Thyroid gland (tissue), 4 donors: ENCODE data around the gene REG4. TPM values are rescaled to one million over a fixed set of nuclear protein-coding genes. Genes with fewer than 3 reads are reported as not detected.
A peak's percentile ranks its signal among the peaks of the same experiment; 100 is the strongest.

Source experiments
- DNase-seq, 2 donors: peaks; one replicate each; pipeline ENCODE4 v3.0.0-alpha.2; 2019
- H3K27ac ChIP-seq, 3 donors: fragments of 200-600 bp; sonication (generic); 1 replicate in 2 of 3; 2 replicates in 1 of 3; pipeline ENCODE4 v1.5.1; 2016 to 2019; ENCODE audit warnings: mild to moderate bottlenecking in 1 of 3, moderate library complexity in 1 of 3
- H3K27me3 ChIP-seq: fragments of 200-600 bp; sonication (generic); one replicate; pipeline ENCODE4 v1.5.1; 2019
- H3K36me3 ChIP-seq, 2 donors: fragments of 200-600 bp; sonication (generic); one replicate each; pipeline ENCODE4 v1.5.1; 2016 to 2019
- H3K4me1 ChIP-seq, 2 donors: fragments of 200-600 bp; sonication (generic); one replicate each; pipeline ENCODE4 v1.5.1; 2017 to 2019
- H3K4me3 ChIP-seq, 3 donors: fragments of 200-600 bp; sonication (generic); replicated peaks in 1 of 3; 1 replicate in 2 of 3; 2 replicates in 1 of 3; pipeline ENCODE4 v1.5.1; 2016; ENCODE audit warnings: mild to moderate bottlenecking in 1 of 3
- H3K9me3 ChIP-seq: fragments of 200-600 bp; sonication (generic); one replicate; pipeline ENCODE4 v1.5.1; 2017
- POLR2A ChIP-seq, 2 donors: fragments of 450-650 bp; IDR thresholded peaks; one replicate each; pipeline ENCODE4 v1.6.1; 2017; ENCODE audit warnings: antibody characterized with exemption in 2 of 2, mild to moderate bottlenecking in 2 of 2, moderate library complexity in 1 of 2
- WGBS, 2 donors: methylation state at CpG; one replicate each; pipeline ENCODE4 v1.1.5; 2017; 5-methylcytosine and 5-hydroxymethylcytosine counted together
- intact Hi-C: fragments of 100-400 bp; cut with DNase I; formaldehyde crosslinking; loops from one replicate; pipeline ENCODE4 v1.15.1; 2023
- total RNA-seq, 4 donors: library from RNA; depleted of rRNA; stranded (reverse); fragments of >200 nt; gene quantifications; one replicate each; pipeline ENCODE4 v1.2.3, GENCODE V29; 2016
- TF ChIP-seq, protein P1 (sequence below), 6 experiments: fragments of 200-600 bp in 3 of 6; fragments of 450-650 bp in 3 of 6; sonication (generic) in 3 of 6; IDR thresholded peaks; one replicate each; pipeline ENCODE4 v1.5.1; 2016 to 2019; ENCODE audit warnings: antibody characterized with exemption in 6 of 6, mild to moderate bottlenecking in 2 of 6, inconsistent platforms in 1 of 6, moderate library complexity in 1 of 6

Gene REG4
- total RNA-seq, 4 donors from 2014 or later, result not detected

DNA sequence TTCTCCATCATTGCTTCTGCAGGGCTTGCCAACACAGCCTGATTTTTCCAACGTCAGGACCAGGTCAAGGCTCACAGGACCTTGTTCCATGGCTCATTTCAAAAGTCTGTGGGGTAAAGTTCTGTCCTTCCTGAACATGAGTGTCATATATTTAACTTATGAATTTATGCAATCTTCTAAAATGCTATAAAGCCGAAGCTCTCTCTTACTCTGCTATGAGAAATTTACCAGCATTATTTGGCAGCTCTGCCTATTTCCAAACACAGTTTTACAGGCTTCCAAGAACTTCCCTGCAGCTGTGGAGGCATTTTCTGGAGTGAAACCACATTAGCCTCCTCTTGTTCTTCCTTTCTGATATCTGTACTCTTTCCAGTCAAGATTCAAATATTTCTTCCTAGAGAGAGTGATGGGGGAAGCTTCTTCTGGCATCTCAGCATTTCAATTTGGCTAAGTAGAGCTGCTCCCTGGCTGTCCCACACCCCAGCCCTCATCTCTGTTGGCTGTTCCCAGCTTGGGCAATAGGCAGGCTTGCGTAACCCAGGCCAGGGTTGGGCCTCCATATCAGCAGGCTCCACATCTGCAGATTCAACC lies 27.0 kb downstream of the REG4 start:
- no peak for TF ChIP-seq POLR2A (IDR thresholded peaks at IDR 0.05)
- TF ChIP-seq, protein P1, sequence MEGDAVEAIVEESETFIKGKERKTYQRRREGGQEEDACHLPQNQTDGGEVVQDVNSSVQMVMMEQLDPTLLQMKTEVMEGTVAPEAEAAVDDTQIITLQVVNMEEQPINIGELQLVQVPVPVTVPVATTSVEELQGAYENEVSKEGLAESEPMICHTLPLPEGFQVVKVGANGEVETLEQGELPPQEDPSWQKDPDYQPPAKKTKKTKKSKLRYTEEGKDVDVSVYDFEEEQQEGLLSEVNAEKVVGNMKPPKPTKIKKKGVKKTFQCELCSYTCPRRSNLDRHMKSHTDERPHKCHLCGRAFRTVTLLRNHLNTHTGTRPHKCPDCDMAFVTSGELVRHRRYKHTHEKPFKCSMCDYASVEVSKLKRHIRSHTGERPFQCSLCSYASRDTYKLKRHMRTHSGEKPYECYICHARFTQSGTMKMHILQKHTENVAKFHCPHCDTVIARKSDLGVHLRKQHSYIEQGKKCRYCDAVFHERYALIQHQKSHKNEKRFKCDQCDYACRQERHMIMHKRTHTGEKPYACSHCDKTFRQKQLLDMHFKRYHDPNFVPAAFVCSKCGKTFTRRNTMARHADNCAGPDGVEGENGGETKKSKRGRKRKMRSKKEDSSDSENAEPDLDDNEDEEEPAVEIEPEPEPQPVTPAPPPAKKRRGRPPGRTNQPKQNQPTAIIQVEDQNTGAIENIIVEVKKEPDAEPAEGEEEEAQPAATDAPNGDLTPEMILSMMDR (IDR thresholded peaks at IDR 0.05), result no peak
- DNase-seq, result peak; percentile 14 to 27
- WGBS, 2 donors, result 75 to 91% methylated on average over 3 of the region's 3 CpGs
- intact Hi-C loops, result no loop called here
- Histone ChIP-seq H3K36me3 (no peaks in the 10 kb centered on the region), H3K4me3 (no peak overlapping the region), H3K27me3 (no peaks in the 10 kb centered on the region), H3K4me1 (peaks cover 24 to 25% of the 10 kb centered on the region in 2 donors), H3K27ac (peak overlapping the region in 1 of 3 donors; percentile 7), H3K9me3 (no peaks in the 10 kb centered on the region)

DNA sequence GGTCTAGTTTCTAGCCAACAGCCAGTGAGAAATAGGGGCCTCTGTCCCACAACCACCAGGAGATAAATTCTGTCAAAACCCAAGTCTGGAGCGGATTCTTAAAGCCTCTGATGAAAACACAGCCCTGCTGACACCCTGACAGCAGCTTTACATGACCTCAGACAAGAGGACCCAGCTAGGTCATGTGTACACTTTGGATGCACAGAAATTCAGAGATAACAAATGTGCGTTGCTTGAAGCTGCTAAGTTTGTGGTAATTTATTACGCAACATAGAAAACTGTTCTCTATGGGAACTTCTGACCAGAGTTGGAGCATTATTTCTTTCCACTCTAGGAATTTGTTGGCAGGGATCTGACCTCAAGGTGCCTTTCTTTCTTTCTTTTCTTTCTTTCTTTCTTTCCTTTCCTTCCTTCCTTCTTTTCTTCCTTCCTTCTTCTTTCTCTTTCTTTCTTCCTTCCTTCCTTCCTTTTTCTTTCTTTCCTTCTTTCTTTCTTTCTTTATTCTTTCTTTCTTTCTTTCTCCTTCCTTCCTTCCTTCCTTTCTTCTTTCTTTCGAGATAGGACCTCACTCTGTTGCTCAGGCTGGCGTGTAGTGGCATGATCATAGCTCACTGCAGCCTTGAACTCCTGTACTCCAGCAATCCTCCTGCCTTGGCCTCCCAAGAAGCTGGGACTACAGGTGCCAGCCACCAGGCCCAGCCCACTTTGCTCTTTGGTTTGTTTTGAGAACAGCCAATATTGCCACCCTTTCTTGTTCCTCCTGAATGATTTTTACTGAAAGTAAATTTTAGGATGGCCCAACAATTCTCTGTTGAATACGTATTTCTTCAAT lies 27.7 kb downstream of the REG4 start:
- Histone ChIP-seq H3K27me3 (no peaks in the 10 kb centered on the region), H3K27ac (peak overlapping the region; percentile 1 to 57 (median 54)), H3K9me3 (no peaks in the 10 kb centered on the region), H3K4me1 (peaks cover 30 to 33% of the 10 kb centered on the region in 2 donors), H3K4me3 (no peak overlapping the region), H3K36me3 (no peaks in the 10 kb centered on the region)
- DNase-seq, result no peak
- 77 to 86% methylated on average over 6 of the region's 6 CpGs for WGBS, 2 donors
- TF ChIP-seq, protein P1 (IDR thresholded peaks at IDR 0.05), result no peak
- TF ChIP-seq POLR2A (IDR thresholded peaks at IDR 0.05), result no peak
- intact Hi-C loops, result no loop called here

DNA sequence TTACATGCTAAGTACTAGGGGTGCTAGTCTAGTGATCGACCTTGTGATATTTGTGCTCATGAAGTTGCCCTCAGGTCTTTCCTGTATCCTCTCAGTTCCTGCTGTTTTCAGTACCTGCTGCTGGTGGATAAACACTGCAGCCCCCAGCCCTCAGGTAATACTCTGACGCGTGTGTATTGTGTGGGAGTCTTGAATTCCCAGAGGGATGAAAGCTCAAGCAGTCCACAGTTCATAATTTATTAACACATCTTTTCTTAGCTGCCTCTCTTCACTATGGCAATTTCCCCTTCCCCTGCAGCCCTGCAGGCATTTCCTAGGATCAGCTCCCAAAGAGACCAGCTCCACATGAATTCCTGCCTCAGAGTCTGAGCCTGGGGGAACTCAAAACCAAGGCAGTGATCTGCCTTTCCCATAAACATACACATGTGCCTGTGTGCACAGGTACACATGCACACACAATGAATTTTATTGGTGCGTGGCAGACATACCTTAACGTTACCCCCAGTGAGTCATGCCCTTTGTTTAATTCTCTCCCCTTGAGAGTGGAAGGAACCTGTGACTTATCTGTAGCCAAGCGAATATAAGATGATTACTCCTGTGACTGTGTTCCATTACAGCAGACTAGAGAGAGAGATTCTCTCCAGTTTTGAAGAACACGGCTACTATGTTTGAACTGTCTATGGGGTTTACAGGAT lies 28.5 kb downstream of the REG4 start:
- Histone ChIP-seq H3K4me3 (no peak overlapping the region), H3K36me3 (no peaks in the 10 kb centered on the region), H3K9me3 (no peaks in the 10 kb centered on the region), H3K27ac (peak overlapping the region; percentile 1 to 57 (median 54)), H3K4me1 (peaks cover 30 to 33% of the 10 kb centered on the region in 2 donors), H3K27me3 (no peaks in the 10 kb centered on the region)
- DNase-seq, result no peak
- intact Hi-C loops, result no loop called here
- TF ChIP-seq POLR2A (IDR thresholded peaks at IDR 0.05), result no peak
- TF ChIP-seq, protein P1 (IDR thresholded peaks at IDR 0.05), result no peak
- WGBS, 2 donors, result 41 to 50% methylated on average over 7 of the region's 7 CpGs

DNA sequence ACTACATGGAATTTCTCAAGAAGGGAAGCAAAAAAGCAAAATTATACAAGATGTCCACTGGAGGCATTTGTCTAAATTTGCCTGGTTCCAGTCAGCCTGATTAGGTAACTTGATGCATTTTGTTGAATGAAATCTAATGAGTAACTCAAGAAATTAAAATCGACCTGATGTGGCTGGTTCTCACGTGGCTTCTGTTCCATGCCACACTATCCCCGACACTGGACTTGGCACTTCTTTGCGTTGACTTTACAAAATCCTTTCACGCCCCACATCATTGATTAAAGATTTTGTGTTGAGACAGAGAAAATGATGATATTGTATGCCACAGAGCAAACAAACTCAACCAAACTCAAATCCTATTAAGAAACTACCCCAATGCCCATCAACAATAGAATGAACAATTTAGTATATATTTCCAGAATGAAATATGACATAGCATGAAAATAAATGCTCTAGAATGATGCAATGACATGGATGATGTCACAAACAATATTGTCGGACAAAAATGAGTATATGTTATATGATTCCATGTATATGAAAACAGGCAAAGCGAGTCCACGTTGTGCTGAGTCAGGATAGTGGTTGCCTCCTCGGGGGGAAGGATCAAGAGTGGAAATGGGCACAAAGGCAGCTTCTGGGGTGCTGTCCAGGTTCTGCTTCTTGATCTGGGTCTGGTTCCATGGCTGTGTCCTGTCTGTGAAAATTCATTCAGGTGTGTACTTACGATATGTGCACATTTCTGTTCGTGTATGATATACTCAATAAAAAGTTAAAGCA lies 29.6 kb downstream of the REG4 start:
- TF ChIP-seq, protein P1 (IDR thresholded peaks at IDR 0.05), result peak in 1 of 6 experiments; percentile 11
- TF ChIP-seq POLR2A (IDR thresholded peaks at IDR 0.05), result no peak
- Histone ChIP-seq H3K9me3 (no peaks in the 10 kb centered on the region), H3K4me1 (peaks cover 30 to 33% of the 10 kb centered on the region in 2 donors), H3K4me3 (no peak overlapping the region), H3K27ac (peak overlapping the region in 2 of 3 donors; percentile 84 to 90), H3K27me3 (no peaks in the 10 kb centered on the region), H3K36me3 (no peaks in the 10 kb centered on the region)
- WGBS, 2 donors, result 92 to 94% methylated on average over 11 of the region's 11 CpGs
- DNase-seq, result no peak
- intact Hi-C loops, result no loop called here
